ENCODE measurements around the gene RECQL5.

DNA sequence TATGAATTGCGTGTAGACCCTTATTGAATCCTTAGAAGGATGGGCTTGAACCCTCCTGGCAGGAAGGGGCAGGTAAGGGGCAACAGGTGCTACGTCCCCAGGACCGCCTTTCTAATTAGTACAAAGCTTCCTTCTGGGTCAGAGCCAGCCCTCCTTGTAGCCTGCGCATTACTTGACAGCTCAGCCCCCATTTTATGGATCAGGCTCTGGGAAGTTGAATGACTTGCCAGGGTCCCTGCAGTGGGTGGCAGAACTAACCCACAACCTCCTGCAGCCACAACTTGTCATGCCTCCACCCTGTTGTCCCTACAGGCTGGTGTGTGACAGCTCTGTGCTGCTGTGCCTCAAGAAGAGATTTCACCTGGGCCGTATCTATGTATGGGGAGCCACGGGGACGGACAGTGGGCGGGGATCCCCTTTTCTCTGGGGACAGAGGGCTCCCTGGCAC is 76.6 kb downstream of the RECQL5 start:
- TF ChIP-seq, protein P1, sequence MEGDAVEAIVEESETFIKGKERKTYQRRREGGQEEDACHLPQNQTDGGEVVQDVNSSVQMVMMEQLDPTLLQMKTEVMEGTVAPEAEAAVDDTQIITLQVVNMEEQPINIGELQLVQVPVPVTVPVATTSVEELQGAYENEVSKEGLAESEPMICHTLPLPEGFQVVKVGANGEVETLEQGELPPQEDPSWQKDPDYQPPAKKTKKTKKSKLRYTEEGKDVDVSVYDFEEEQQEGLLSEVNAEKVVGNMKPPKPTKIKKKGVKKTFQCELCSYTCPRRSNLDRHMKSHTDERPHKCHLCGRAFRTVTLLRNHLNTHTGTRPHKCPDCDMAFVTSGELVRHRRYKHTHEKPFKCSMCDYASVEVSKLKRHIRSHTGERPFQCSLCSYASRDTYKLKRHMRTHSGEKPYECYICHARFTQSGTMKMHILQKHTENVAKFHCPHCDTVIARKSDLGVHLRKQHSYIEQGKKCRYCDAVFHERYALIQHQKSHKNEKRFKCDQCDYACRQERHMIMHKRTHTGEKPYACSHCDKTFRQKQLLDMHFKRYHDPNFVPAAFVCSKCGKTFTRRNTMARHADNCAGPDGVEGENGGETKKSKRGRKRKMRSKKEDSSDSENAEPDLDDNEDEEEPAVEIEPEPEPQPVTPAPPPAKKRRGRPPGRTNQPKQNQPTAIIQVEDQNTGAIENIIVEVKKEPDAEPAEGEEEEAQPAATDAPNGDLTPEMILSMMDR (IDR thresholded peaks at IDR 0.05), result no peak
- no peak for TF ChIP-seq EZH2 (IDR thresholded peaks at IDR 0.05)

Measured in neural progenitor cell (in vitro differentiated cells).